HG03095 (cell line): ENCODE measurements around the gene CDC26.
"Not testable (repeated sequence)": the region's sequence is repeated elsewhere in the genome, so short reads cannot be mapped to it uniquely, and the experiment has no call there.

ENCODE experiments used
- ATAC-seq: cut with Tn5 transposase; IDR thresholded peaks from one replicate; pipeline ENCODE4 v1.9.1; 2021; ENCODE audit warnings: moderate library complexity; ENCODE audit not compliant: unreplicated experiment

CDC26 gene

GRCh38 chr9:113296247-113296646 lies 20.9 kb upstream of the CDC26 start:
- not testable (repeated sequence) for ATAC-seq

- ATAC-seq, result no peak
Measured at GRCh38 chr9:113293285-113293878, 18.0 kb upstream of the CDC26 start.

- no peak for ATAC-seq
Measured at GRCh38 chr9:113290052-113290607, 14.8 kb upstream of the CDC26 start.

GRCh38 chr9:113289091-113289490 lies 13.7 kb upstream of the CDC26 start:
- no peak for ATAC-seq

- no peak for ATAC-seq
Measured at GRCh38 chr9:113281356-113281755, 6.0 kb upstream of the CDC26 start.

- no peak for ATAC-seq
Measured at GRCh38 chr9:113278840-113279239, 3.5 kb upstream of the CDC26 start.

- peak; percentile 1 for ATAC-seq
Measured at GRCh38 chr9:113274474-113275156, 757 bp downstream of the CDC26 start.

- no peak for ATAC-seq
Measured at GRCh38 chr9:113269871-113270270, 5.5 kb downstream of the CDC26 start.

GRCh38 chr9:113269355-113269754 lies 6.0 kb downstream of the CDC26 start:
- ATAC-seq, result no peak

- ATAC-seq, result no peak
Measured at GRCh38 chr9:113267911-113268566, 7.3 kb downstream of the CDC26 start.

- no peak for ATAC-seq
Measured at GRCh38 chr9:113266174-113266573, 9.2 kb downstream of the CDC26 start.

- no peak for ATAC-seq
Measured at GRCh38 chr9:113261917-113262671, 13.3 kb downstream of the CDC26 start.

- no peak for ATAC-seq
Measured at GRCh38 chr9:113258282-113258681, 17.1 kb downstream of the CDC26 start.

- ATAC-seq, result no peak
Measured at GRCh38 chr9:113257863-113258262, 17.5 kb downstream of the CDC26 start.

- no peak for ATAC-seq
Measured at GRCh38 chr9:113255438-113255837, 19.9 kb downstream of the CDC26 start.

- ATAC-seq, result no peak
Measured at GRCh38 chr9:113254991-113255390, 20.4 kb downstream of the CDC26 start.

- ATAC-seq, result no peak
Measured at GRCh38 chr9:113250807-113251206, 24.6 kb downstream of the CDC26 start.

- ATAC-seq, result not testable (repeated sequence)
Measured at GRCh38 chr9:113249661-113250060, 25.7 kb downstream of the CDC26 start.

GRCh38 chr9:113247640-113248039 lies 27.7 kb downstream of the CDC26 start:
- ATAC-seq, result no peak

GRCh38 chr9:113246928-113247327 lies 28.4 kb downstream of the CDC26 start:
- ATAC-seq, result no peak

GRCh38 chr9:113245894-113246293 lies 29.5 kb downstream of the CDC26 start:
- ATAC-seq, result no peak
